ENCODE results near the gene PLA2G5. TPM values are rescaled to one million over a fixed set of nuclear protein-coding genes. Genes with fewer than 3 reads are reported as not detected.

Gene PLA2G5
- total RNA-seq, 1 donor from 2014 or later = 0.25 TPM

- Mint-ChIP-seq H3K36me3 (no peaks in the 10 kb centered on the region), H3K4me3 (no peak overlapping the region), H3K4me1 (no peaks in the 10 kb centered on the region), H3K27me3 (ENCODE audit: low read depth) (peaks cover 3% of the 10 kb centered on the region), H3K9me3 (no peaks in the 10 kb centered on the region), H3K27ac (no peak overlapping the region)
- TF ChIP-seq CTCF (IDR thresholded peaks at IDR 0.05; ENCODE audit: unreplicated experiment) = no peak
- no peak for DNase-seq (ENCODE audit: low spot score in 2 of 2, unreplicated experiment in 2 of 2)
Observed at GRCh38 chr1:20071416-20071815, 1.4 kb downstream of the PLA2G5 start.

- Mint-ChIP-seq H3K27me3 (ENCODE audit: low read depth) (peaks cover 3% of the 10 kb centered on the region), H3K4me1 (no peaks in the 10 kb centered on the region), H3K4me3 (no peak overlapping the region), H3K27ac (no peak overlapping the region), H3K9me3 (no peaks in the 10 kb centered on the region), H3K36me3 (no peaks in the 10 kb centered on the region)
- TF ChIP-seq CTCF (IDR thresholded peaks at IDR 0.05; ENCODE audit: unreplicated experiment) = no peak
- no peak for DNase-seq (ENCODE audit: low spot score in 2 of 2, unreplicated experiment in 2 of 2)
Observed at GRCh38 chr1:20072771-20073170, 2.8 kb downstream of the PLA2G5 start.

GRCh38 chr1:20073256-20073655, 3.3 kb downstream of the PLA2G5 start:
- H3K27ac Mint-ChIP-seq = no peak overlapping the region
- H3K27me3 Mint-ChIP-seq (ENCODE audit: low read depth) = peaks cover 3% of the 10 kb centered on the region
- no peak overlapping the region for H3K4me3 Mint-ChIP-seq
- no peaks in the 10 kb centered on the region for H3K36me3 Mint-ChIP-seq
- no peak for DNase-seq (ENCODE audit: low spot score in 2 of 2, unreplicated experiment in 2 of 2)
- no peaks in the 10 kb centered on the region for H3K4me1 Mint-ChIP-seq
- no peaks in the 10 kb centered on the region for H3K9me3 Mint-ChIP-seq
- TF ChIP-seq CTCF (IDR thresholded peaks at IDR 0.05; ENCODE audit: unreplicated experiment) = no peak

- no peak overlapping the region for H3K27ac Mint-ChIP-seq
- TF ChIP-seq CTCF (IDR thresholded peaks at IDR 0.05; ENCODE audit: unreplicated experiment) = no peak
- no peaks in the 10 kb centered on the region for H3K36me3 Mint-ChIP-seq
- peaks cover 3% of the 10 kb centered on the region for H3K27me3 Mint-ChIP-seq (ENCODE audit: low read depth)
- H3K4me3 Mint-ChIP-seq = no peak overlapping the region
- no peak for DNase-seq (ENCODE audit: low spot score in 2 of 2, unreplicated experiment in 2 of 2)
- H3K4me1 Mint-ChIP-seq = no peaks in the 10 kb centered on the region
- no peaks in the 10 kb centered on the region for H3K9me3 Mint-ChIP-seq
Observed at GRCh38 chr1:20074055-20074724, 4.2 kb downstream of the PLA2G5 start.

GRCh38 chr1:20074725-20075171, 4.8 kb downstream of the PLA2G5 start:
- Mint-ChIP-seq H3K4me1 (peaks cover 2% of the 10 kb centered on the region), H3K27ac (no peak overlapping the region), H3K27me3 (ENCODE audit: low read depth) (peaks cover 3% of the 10 kb centered on the region), H3K4me3 (no peak overlapping the region), H3K36me3 (no peaks in the 10 kb centered on the region), H3K9me3 (no peaks in the 10 kb centered on the region)
- no peak for DNase-seq (ENCODE audit: low spot score in 2 of 2, unreplicated experiment in 2 of 2)
- TF ChIP-seq CTCF (IDR thresholded peaks at IDR 0.05; ENCODE audit: unreplicated experiment) = no peak

Data from mesothelial cell of epicardium (in vitro differentiated cells).